CD4-positive, alpha-beta T cell (primary cell): ENCODE results near the gene HIPK2. TPM values are rescaled to one million over a fixed set of nuclear protein-coding genes. Genes with fewer than 3 reads are reported as not detected.

Experiments
- ATAC-seq: fragments of 200-7000 bp; cut with Tn5 transposase; one replicate; pipeline ENCODE4 v1.10.0; 2022; ENCODE audit warnings: mild to moderate bottlenecking; ENCODE audit not compliant: poor library complexity
- CTCF ChIA-PET: fragments of 350-600 bp; sonication (Branson Sonifier 250); formaldehyde crosslinking; loops from one replicate; lab custom pipeline; 2021; ENCODE audit warnings: antibody characterized with exemption, inconsistent platforms; lab: Charles Lee
- POLR2A ChIA-PET: fragments of 350-600 bp; sonication (Branson Sonifier 250); formaldehyde crosslinking; loops from one replicate; lab custom pipeline; 2021; ENCODE audit warnings: antibody characterized with exemption, inconsistent platforms; lab: Charles Lee
- DNase-seq, 14 experiments: peaks; one replicate each; pipeline ENCODE4 v3.0.0-alpha.2; 2013 to 2020; ENCODE audit warnings: mixed read lengths in 2 of 14
- H3K27ac ChIP-seq, 2 donors: one replicate each; pipeline versions ENCODE4 v1.5.1 to v1.7.0; 2013; ENCODE audit warnings: low read length in 2 of 2, low read depth in 1 of 2, mild to moderate bottlenecking in 1 of 2
- H3K27me3 ChIP-seq, 2 experiments: 1 replicate in 1 of 2; 2 replicates in 1 of 2; pipeline versions ENCODE4 v1.6.1 to v1.7.0; 2013; ENCODE audit warnings: low read length in 2 of 2, control low read depth in 1 of 2, mild to moderate bottlenecking in 1 of 2, moderate library complexity in 1 of 2; ENCODE audit not compliant: insufficient read depth in 2 of 2, control insufficient read depth in 1 of 2
- H3K36me3 ChIP-seq: one replicate; pipeline ENCODE4 v1.6.1; 2013; ENCODE audit warnings: low read length, control low read depth; ENCODE audit not compliant: insufficient read depth
- H3K4me1 ChIP-seq: one replicate; pipeline ENCODE4 v1.6.1; 2013; ENCODE audit warnings: low read length, control low read depth; ENCODE audit not compliant: insufficient read depth
- H3K4me3 ChIP-seq: one replicate; pipeline ENCODE4 v1.5.1; 2013; ENCODE audit warnings: mild to moderate bottlenecking, low read length, moderate library complexity
- H3K9me3 ChIP-seq, 2 experiments: 1 replicate in 1 of 2; 2 replicates in 1 of 2; pipeline versions ENCODE4 v1.6.1 to v1.7.0; 2013; ENCODE audit warnings: low read length in 2 of 2, mild to moderate bottlenecking in 2 of 2, control low read depth in 1 of 2, moderate library complexity in 1 of 2; ENCODE audit not compliant: control insufficient read depth in 1 of 2, insufficient read depth in 1 of 2
- H3K27ac Mint-ChIP-seq: one replicate; pipeline ENCODE4 v1.8.0; 2020; ENCODE audit warnings: mixed read lengths
- H3K27me3 Mint-ChIP-seq: one replicate; pipeline ENCODE4 v1.8.0; 2021; ENCODE audit warnings: mixed read lengths
- H3K36me3 Mint-ChIP-seq: one replicate; pipeline ENCODE4 v1.8.0; 2021; ENCODE audit warnings: low read depth, mixed read lengths
- H3K4me1 Mint-ChIP-seq: one replicate; pipeline ENCODE4 v1.8.0; 2021; ENCODE audit warnings: low read depth, mixed read lengths
- H3K4me3 Mint-ChIP-seq: one replicate; pipeline ENCODE4 v1.8.0; 2020; ENCODE audit warnings: mild to moderate bottlenecking, mixed read lengths
- H3K9me3 Mint-ChIP-seq: one replicate; pipeline ENCODE4 v1.8.0; 2020; ENCODE audit warnings: mixed read lengths
- intact Hi-C, 2 experiments: fragments of 100-400 bp; cut with DNase I in 1 of 2; cut with micrococcal nuclease in 1 of 2; formaldehyde crosslinking; loops; one replicate each; pipeline versions ENCODE4 v1.15.1 to v1.9.0; 2023 to 2025; cut with DNase I, micrococcal nuclease
- total RNA-seq, 174 experiments: library from RNA in 2 of 174; stranded (reverse) in 2 of 174; gene quantifications; one replicate each; pipeline ENCODE4 v1.2.3 and lab custom pipeline; 2021 to 2026
- TF ChIP-seq, protein P1 (sequence below): fragments of 200-600 bp; IDR thresholded peaks from one replicate; pipeline ENCODE4 v1.8.0; 2022; ENCODE audit warnings: antibody characterized with exemption, mild to moderate bottlenecking

Gene HIPK2
- total RNA-seq, 2 experiments from 2014 or later, result 36.5 to 37.0 TPM

DNA sequence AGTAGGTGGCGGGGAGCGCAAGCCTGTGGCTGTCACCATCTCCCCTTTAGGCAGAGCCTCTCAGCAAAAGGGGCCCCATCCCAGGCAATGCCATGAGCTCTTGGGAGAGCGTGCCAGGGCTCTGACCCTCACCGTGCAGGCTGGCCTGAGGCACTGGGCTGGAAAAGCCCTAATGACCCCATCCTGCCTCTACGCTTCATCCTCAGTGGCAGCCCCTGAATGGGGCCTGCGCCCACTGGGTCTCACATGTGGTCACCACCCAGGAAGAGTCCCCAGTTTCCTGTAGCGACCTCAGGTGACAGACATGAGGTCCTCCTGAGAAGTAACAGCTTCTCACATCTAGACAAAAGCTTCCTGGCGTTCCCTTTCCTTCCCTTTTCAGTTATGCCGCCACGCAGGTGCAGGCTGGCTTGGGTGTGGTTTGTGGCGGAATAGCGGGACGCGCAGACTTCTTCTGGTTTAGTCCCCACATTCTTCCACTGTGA lies 195.1 kb downstream of the HIPK2 start:
- Mint-ChIP-seq H3K27ac (no peak overlapping the region), H3K4me3 (no peak overlapping the region), H3K4me1 (peaks cover 13% of the 10 kb centered on the region), H3K9me3 (no peaks in the 10 kb centered on the region), H3K27me3 (no peaks in the 10 kb centered on the region), H3K36me3 (peaks cover 93% of the 10 kb centered on the region)
- TF ChIP-seq, protein P1, sequence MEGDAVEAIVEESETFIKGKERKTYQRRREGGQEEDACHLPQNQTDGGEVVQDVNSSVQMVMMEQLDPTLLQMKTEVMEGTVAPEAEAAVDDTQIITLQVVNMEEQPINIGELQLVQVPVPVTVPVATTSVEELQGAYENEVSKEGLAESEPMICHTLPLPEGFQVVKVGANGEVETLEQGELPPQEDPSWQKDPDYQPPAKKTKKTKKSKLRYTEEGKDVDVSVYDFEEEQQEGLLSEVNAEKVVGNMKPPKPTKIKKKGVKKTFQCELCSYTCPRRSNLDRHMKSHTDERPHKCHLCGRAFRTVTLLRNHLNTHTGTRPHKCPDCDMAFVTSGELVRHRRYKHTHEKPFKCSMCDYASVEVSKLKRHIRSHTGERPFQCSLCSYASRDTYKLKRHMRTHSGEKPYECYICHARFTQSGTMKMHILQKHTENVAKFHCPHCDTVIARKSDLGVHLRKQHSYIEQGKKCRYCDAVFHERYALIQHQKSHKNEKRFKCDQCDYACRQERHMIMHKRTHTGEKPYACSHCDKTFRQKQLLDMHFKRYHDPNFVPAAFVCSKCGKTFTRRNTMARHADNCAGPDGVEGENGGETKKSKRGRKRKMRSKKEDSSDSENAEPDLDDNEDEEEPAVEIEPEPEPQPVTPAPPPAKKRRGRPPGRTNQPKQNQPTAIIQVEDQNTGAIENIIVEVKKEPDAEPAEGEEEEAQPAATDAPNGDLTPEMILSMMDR, result no peak
- no peak for DNase-seq
- Histone ChIP-seq H3K4me1 (peaks cover 4% of the 10 kb centered on the region), H3K36me3 (peaks cover 65% of the 10 kb centered on the region), H3K27ac (peak overlapping the region in 1 of 2 donors; percentile 21), H3K9me3 (no peaks in the 10 kb centered on the region), H3K4me3 (no peak overlapping the region), H3K27me3 (no peaks in the 10 kb centered on the region)
- ChIA-PET CTCF (no interaction called here), POLR2A (no interaction called here)
- no peak for ATAC-seq
- intact Hi-C loops, result no loop called here

DNA sequence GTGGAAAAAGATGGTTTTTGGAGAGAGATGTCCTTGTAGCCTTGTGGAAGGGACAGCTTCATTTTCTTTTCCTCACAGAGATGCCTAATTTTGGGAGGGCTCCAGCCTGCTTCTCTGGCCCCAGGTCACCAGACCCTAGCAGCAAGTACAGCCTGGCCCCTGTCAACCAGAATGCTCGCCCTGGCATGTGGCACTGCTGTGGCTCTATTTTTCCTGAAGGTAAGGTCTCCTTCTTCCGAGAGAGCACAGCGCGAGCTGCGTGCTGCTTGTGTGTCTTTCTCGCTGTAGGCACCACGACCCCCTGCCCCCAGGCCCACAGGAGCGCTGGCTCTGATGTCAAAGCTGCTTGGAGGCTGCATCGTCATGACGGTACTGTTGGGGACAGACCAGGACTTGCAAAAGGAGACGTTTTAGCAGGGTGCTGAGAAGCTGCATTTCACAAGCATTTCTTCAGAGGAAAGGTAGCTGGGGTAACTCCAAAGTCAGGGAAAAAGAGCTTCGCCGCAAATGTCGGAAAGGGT lies 195.6 kb downstream of the HIPK2 start:
- POLR2A ChIA-PET, result interaction anchor here (0.7 kb wide), 1 partner anchor 17 kb away, joined by 3 read pairs; no protein-coding TSS in a partner anchor
- H3K27ac Mint-ChIP-seq, result no peak overlapping the region
- no peaks in the 10 kb centered on the region for H3K9me3 ChIP-seq

DNA sequence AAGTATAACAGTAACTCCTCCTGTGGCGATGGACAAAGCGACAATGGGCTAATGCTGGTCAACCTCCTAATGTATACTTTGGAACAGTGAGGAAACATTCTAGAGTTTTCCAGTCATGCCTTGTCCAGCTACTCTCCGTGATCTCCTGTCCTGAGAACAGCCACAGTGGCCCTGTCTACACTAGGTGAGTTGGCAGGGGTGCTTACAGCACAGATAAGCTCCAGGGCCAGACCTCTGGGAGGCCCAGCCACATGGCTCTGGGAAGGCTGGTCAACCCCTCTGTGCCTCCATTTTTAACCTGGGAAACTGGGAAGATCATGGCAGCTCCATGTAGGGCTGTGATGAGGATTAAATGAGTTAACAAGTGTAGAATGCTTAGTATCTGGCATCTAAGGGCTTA lies 197.4 kb downstream of the HIPK2 start:
- peaks cover 92% of the 10 kb centered on the region for H3K36me3 Mint-ChIP-seq

More for the DNA sequence above, 195.6 kb downstream of the HIPK2 start:
- no peak for ATAC-seq
- DNase-seq, result no peak
- Mint-ChIP-seq H3K4me3 (no peak overlapping the region), H3K27me3 (no peaks in the 10 kb centered on the region), H3K36me3 (peaks cover 93% of the 10 kb centered on the region), H3K4me1 (peaks cover 13% of the 10 kb centered on the region), H3K9me3 (no peaks in the 10 kb centered on the region)
- H3K4me3 ChIP-seq, result no peak overlapping the region
- TF ChIP-seq, protein P1, result no peak
- H3K27me3 ChIP-seq, result no peaks in the 10 kb centered on the region
- intact Hi-C loops, result no loop called here
- peak overlapping the region in 1 of 2 donors; percentile 21 for H3K27ac ChIP-seq
- H3K36me3 ChIP-seq, result peaks cover 65% of the 10 kb centered on the region
- peaks cover 4% of the 10 kb centered on the region for H3K4me1 ChIP-seq
- CTCF ChIA-PET, result no interaction called here

More for the DNA sequence above, 197.4 kb downstream of the HIPK2 start:
- DNase-seq (no peak), ATAC-seq (no peak)
- no peaks in the 10 kb centered on the region for H3K9me3 ChIP-seq
- H3K4me1 ChIP-seq, result peaks cover 4% of the 10 kb centered on the region
- no peak overlapping the region for H3K4me3 Mint-ChIP-seq
- ChIA-PET POLR2A (no interaction called here), CTCF (no interaction called here)
- no peaks in the 10 kb centered on the region for H3K27me3 ChIP-seq
- no peak overlapping the region for H3K27ac Mint-ChIP-seq
- H3K36me3 ChIP-seq, result peaks cover 67% of the 10 kb centered on the region
- H3K4me3 ChIP-seq, result no peak overlapping the region
- H3K4me1 Mint-ChIP-seq, result peaks cover 13% of the 10 kb centered on the region
- intact Hi-C loops, result no loop called here
- H3K27ac ChIP-seq, result no peak overlapping the region
- no peaks in the 10 kb centered on the region for H3K27me3 Mint-ChIP-seq
- TF ChIP-seq, protein P1, result no peak
- H3K9me3 Mint-ChIP-seq, result no peaks in the 10 kb centered on the region
